IPS-18c (cell line): ENCODE measurements around the gene SLC28A1.

Experiments
- H3K4me3 ChIP-seq: 2 replicates; pipeline ENCODE4 v1.7.0; 2013; ENCODE audit warnings: low read depth, mild to moderate bottlenecking, low read length, moderate library complexity; ENCODE audit not compliant: insufficient read depth
- H3K9me3 ChIP-seq: one replicate; pipeline ENCODE4 v1.6.1; 2013; ENCODE audit warnings: mild to moderate bottlenecking, low read length, moderate library complexity; ENCODE audit not compliant: control insufficient read depth, insufficient read depth

The SLC28A1 gene

DNA sequence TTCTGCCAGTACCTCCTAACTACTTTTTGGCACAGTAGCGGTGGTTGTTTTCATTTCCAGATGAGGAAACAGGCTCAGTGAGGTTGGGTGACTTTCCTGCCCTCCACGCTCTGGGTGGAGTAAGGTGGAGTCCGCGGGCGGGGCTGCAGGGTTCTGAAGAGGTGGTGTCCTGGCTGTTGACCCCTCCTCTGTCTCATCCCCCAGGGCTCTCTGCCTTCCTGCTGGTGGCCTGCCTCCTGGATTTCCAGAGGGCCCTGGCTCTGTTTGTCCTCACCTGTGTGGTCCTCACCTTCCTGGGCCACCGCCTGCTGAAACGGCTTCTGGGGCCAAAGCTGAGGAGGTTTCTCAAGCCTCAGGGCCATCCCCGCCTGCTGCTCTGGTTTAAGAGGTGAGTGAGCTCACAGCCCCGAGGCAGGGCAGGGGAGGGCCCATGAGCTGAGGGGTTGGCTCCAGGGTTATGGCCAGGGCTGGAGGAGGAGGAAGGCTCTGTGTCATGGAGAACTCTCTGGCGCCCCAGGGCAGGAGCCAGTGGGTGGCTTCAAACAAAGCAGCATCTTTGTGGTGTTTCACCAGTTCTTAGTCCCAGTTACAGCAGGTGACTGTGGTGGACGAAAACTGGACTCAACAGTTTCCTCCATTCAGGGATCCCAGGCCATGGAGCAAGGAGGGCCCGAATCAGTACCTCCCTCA lies 10.4 kb downstream of the SLC28A1 start:
- no peaks in the 10 kb centered on the region for H3K9me3 ChIP-seq
- no peak overlapping the region for H3K4me3 ChIP-seq

DNA sequence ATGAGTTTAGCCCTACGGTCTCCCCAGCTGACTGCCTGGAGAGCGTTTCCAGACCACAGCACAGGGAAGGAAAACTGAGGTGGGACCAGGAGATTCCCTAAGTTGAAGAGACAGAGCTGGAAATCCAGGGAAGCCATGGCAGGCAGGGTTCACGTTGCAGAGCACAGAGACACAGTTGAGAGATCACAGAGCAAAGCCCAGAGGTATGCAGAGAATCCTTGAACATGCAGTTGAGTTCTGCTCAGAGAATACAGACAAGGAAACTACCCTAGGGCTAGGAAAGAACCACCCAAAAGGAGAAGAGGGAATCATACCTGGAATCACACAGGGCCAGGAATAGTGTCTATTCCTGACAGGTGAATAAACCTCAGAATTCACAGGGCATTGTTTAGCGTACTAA lies 14.3 kb downstream of the SLC28A1 start:
- Histone ChIP-seq H3K4me3 (no peak overlapping the region), H3K9me3 (peaks cover 2% of the 10 kb centered on the region)

DNA sequence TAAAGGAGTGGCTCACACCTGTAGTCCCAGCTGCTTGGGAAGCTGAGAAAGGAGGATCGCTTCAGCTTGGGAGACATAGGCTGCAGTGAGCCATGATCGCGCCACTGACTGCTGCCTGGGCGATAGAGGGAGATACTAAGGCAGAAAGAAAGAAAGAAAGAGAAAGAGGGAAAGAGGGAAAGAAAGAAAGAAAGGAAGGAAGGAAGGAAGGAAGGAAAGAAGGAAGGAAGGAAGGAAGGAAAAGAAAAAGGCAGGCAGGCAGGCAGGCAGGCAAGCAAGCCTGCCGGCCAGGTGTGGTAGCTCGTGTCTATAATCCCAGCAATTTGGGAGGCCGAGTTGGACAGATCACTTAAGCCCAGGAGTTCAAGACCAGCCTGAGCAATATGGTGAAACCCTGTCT lies 15.3 kb downstream of the SLC28A1 start:
- H3K9me3 ChIP-seq: peaks cover 2% of the 10 kb centered on the region
- no peak overlapping the region for H3K4me3 ChIP-seq

DNA sequence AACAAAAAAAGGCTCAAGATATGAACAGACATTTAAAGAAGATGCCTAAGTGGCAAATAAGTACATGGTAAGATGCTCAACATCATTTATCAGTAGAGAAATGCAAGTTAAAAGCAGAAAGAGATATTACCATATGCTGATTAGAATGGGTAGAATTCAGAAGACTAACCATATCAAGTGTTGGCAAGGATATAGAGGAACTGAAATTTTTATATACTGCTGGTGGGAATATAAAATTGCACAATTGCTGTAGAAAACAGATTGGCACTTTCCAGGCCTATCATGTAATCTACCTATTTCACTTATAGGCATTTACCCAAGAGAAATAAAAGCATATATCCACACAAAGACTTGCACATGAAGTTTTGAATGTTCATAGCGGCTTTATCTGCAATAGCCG lies 17.1 kb downstream of the SLC28A1 start:
- Histone ChIP-seq H3K4me3 (no peak overlapping the region), H3K9me3 (peaks cover 2% of the 10 kb centered on the region)

DNA sequence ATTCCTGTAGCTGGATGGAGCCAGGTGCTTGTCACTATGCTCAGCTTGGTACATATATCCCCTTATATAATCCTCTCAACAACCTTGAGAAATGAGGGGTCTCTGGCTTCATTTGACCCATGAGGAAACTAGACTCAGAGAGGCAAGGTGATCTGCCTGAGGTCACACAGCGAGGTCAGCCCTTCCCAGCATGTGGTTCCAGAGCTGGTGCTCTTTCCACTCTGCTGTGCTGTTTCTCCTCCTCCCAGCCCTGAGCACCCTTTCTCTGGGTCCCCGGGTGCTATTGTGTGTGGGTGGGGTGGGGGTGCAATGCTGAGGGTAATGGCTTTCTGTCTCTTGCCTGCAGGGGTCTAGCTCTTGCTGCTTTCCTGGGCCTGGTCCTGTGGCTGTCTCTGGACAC lies 19.3 kb downstream of the SLC28A1 start:
- Histone ChIP-seq H3K9me3 (peaks cover 2% of the 10 kb centered on the region), H3K4me3 (no peak overlapping the region)

DNA sequence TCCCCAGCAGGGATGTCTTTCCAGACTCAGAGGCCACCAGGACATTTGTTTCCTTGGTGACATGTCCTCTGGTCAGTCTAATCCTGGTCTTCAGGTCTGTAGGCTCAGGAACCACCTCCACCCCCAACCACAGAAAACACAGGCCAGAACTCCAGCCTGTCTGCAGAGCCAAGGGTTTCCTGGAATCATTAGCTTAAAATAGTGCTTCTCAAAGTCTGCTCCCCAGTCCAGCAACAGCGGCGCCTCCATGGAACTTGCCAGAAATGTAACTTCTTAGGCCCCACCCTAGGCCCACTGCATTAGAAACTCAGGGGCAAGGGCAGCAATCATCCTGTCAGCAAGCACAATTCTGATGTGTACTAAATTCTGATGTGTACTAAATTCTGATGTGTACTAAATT lies 20.0 kb downstream of the SLC28A1 start:
- H3K9me3 ChIP-seq: peaks cover 2% of the 10 kb centered on the region
- H3K4me3 ChIP-seq: no peak overlapping the region

DNA sequence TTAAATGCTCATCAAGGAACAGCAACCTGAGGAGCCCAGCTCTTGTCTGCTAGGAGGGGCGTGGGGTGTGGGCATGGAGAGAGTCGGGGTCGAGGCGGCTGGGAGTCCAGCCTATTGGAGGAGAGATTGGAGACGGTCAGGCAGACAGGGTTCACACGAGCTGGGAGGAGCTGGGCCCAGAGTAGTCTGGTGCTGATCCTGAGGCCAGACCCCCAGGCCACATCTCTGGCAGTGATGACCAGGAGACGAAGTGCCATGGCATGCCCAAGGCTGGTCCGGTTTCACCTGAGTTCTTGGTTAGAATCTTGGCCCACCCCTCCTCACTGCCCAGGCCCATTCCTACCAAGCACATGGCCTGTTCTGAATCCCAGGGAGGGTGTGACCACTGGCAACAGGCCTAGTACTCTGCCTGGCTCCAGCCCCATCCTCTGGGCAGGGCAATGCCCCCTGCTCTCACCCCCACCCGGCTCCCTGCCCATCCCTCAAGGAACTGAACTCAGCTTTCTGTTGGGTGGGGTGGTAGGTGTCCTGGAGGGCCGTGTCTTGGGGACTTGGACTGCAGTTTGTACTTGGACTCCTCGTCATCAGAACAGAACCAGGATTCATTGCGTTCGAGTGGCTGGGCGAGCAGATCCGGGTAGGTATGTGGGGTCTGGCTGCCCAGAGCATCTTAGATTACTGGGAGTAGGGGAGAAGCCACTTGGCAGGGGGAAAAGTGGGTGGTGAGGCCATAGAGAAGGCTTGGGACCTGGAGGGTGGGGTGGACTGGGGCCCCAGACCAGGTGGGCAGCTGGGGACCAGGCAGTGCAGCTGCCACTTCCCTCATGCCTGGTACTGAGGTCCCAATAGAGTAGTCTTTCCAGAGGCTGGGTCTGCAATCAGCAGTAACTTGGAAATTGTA lies 20.8 kb downstream of the SLC28A1 start:
- Histone ChIP-seq H3K9me3 (peaks cover 2% of the 10 kb centered on the region), H3K4me3 (no peak overlapping the region)

DNA sequence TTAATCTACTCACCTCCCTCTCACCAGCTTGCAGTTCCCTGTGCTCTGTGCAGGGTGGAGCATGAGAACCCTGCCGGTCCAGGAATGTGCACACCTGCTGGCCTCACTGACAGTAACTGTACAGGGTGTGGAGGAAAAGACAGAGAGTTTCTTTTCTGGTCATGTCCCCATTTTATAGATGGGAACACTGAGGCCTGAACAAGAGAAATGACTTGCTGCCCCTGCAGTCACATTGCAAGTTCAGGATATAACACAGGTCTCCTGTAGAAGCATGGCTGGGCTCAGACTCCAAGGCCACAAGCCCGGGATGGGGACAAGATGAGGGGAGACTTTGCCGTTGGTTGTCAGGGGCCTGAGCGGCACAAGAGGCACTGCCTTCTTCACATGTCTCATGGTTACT lies 23.3 kb downstream of the SLC28A1 start:
- no peak overlapping the region for H3K4me3 ChIP-seq

DNA sequence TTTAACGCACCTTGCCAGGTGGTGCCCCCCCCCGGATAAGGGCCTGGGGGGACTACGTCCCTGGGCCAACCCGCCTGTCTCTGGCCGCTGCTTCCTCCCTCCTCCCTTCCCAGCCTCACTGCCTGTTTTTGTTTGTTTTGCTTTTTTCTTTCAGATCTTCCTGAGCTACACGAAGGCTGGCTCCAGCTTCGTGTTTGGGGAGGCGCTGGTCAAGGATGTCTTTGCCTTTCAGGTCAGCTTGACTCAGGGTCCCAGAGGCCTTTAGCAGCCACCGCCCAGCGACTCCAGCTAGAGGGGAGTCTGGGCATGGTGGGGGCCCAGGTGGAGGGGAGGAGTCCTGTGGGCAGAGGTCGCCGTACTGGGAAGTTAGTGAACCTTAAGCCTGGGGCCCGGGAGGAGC lies 24.1 kb downstream of the SLC28A1 start:
- Histone ChIP-seq H3K9me3 (peaks cover 4% of the 10 kb centered on the region), H3K4me3 (no peak overlapping the region)

More for the DNA sequence above, 23.3 kb downstream of the SLC28A1 start:
- H3K9me3 ChIP-seq: peaks cover 4% of the 10 kb centered on the region

DNA sequence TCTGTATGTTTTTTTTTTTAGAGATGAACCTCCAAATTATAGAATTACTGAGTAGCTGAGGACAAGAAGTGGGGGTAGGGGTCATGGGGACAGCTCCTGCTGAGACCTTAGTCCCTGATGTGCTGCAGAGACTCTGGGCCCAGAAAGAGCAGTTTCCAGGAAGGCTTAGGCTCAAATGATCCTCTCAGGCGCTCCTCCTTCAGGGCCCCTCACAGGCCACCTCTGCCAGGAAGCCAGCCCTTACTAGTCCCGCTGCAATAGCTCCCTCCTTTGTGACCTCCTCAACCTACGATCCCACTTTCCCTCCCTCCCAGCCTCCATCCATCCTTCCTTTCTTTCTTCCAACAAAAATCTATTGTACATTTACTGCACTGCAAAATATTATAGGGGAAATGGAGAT lies 24.6 kb downstream of the SLC28A1 start:
- H3K4me3 ChIP-seq: no peak overlapping the region
- H3K9me3 ChIP-seq: peaks cover 4% of the 10 kb centered on the region

DNA sequence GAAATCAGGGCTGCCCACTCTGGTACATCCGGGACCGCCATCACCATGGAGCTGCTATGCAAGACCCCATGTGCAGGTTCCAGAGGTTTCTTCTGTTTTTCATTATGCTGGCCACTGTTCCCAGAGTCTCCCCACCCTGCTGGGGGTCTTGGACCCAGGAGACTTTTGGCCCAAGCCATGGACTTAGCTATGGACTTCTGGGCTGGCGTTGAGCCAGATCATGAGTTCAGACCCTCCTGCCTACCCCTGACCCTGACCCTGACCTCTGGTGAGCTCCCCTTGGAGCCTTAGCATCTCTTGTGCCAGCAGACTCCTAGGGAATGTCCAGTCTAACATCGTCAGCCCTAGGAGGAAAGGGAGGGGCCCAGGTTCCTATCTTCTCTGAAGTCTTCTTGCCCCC lies 25.3 kb downstream of the SLC28A1 start:
- Histone ChIP-seq H3K9me3 (peaks cover 6% of the 10 kb centered on the region), H3K4me3 (no peak overlapping the region)

DNA sequence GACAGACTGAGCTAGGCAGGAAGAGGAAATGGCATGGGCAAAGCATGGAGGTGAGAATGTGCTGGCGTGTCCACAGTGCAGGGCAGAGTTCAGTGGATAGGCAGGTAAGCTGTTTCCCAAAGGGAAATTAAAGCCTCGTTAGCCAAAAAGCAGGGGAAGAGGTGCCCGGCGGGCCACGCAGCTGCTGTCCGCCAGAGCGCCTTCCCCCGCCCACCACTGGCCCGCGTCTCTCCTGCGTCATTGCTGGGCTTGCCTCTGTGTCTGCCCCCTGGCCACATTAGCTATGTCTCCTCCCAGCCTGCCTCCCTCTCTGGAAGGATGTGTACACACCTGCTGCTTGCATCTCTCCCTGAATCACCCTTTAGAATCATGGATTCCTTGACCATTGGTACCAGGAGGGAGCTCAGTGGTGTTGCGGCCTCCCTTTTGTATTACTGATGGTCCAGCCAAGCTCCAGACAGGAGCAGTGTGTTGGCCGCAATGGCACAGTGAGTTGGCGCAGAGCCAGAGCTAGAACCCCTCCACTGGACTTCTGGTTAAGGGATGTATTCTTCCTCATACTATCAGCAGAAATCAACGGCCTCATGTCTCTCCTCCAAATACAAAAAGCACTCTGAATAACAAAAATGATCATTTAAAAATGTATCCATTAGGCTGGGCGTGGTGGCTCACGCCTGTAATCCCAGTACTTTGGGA lies 26.6 kb downstream of the SLC28A1 start:
- peaks cover 6% of the 10 kb centered on the region for H3K9me3 ChIP-seq
- no peak overlapping the region for H3K4me3 ChIP-seq

DNA sequence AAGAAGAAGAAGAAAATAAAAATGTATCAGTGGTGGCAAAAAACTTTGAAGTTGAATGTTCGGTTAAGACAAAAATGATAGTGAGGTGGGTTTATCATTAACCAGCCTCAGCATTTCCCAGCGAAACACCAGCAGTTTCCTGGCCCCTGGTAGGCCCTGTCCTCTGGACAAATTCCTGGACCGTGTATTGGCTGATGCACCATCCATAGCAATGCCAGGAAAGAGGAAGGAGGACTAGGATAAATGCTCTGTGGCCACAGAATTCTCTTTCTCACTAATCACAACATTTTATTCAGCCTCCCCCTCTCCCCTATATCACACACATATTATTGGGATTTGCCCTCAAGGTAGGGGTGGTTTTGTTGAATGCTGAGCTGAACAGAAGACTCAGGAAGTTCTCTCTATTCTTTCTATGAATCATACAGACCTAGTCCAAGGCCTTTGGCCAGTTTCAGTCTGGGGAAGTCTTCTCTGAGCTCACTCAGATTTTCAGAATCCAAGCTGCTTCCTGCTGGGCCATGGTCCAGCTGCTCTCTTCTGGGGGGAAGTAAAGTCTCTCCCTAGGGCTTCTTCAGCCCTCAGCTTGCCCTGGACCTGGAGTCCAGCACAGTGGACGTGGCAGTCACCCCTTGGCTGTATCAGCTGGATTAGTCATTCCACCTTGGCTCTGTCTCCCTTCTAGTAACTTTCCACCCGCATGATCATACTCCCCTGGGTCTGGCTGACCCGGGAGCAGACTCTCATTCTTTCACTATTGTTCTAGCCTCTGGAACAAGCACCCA lies 27.6 kb downstream of the SLC28A1 start:
- Histone ChIP-seq H3K9me3 (peaks cover 6% of the 10 kb centered on the region), H3K4me3 (no peak overlapping the region; the same call in 1 of the 2 replicates)

DNA sequence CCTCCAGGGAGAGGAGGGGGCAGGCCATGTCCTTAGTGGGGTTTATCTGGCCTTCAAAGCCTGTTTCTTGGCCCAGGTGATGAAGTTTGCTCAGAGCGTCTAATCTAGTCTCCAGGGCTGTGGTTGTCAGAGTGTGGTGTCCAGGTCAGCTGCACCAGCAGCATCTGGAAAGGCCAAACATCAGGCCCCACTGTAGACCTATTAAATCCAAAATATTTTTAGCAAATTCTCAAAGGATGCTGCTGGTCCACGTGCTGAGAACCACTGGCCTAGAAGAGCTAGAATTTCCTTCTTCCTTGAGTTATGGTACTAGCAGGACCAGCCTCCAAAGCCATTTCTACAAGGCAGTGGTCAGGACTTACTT lies 28.9 kb downstream of the SLC28A1 start:
- peaks cover 6% of the 10 kb centered on the region for H3K9me3 ChIP-seq
- no peak overlapping the region for H3K4me3 ChIP-seq

DNA sequence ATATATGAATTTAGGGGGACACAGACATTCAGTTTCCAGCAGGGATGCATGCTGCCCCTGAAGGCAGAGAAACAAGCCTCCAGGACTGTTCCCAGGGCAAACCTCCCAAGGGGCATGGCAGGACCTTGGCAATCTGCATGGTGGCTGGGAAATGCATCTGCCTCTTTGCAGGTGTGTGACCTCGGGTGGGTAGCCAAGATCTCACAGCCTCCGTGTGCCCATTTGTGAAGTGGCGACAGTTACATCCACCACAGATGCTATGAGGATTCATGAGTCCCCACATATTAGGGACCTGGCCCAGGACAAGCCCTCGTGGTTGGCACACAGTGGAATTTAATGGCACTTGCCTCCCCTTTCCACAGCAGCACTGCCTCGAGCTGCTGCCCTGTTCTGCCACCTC lies 29.9 kb downstream of the SLC28A1 start:
- Histone ChIP-seq H3K4me3 (no peak overlapping the region), H3K9me3 (peaks cover 6% of the 10 kb centered on the region)

DNA sequence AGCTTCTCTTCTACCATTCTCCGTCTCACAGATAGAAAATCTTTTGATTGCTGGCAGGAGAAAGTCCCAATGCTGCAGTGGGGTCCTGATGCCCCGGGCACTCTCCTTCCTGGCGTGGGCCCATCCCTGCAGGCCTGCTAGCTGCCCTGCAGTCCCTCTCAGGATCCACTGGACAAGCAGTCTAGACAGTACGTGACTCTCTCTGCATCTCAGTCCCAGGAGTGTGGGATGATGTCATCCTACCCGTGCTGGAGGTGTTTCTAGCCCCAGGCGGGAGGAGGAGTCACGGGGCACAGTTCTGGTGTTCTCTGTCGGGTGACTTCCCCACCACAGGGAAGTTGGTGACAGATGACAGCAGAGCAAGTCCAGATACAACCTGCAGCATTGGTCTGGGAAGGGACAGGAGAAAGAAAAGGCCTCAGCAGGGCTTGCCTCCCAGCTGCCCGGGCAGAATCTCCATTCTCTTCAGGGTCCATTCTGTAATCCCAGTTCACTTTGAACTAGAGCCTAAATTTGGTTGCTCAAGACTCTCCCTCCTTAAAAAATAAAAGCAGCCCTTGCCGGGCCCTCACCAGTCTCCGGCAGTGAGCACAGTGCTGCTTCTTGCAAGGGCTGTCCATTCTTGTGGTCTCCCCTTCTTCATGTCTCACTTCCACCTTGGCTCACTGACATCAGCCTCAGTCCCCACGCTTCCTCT lies 30.6 kb downstream of the SLC28A1 start:
- H3K9me3 ChIP-seq: peaks cover 6% of the 10 kb centered on the region
- no peak overlapping the region for H3K4me3 ChIP-seq

DNA sequence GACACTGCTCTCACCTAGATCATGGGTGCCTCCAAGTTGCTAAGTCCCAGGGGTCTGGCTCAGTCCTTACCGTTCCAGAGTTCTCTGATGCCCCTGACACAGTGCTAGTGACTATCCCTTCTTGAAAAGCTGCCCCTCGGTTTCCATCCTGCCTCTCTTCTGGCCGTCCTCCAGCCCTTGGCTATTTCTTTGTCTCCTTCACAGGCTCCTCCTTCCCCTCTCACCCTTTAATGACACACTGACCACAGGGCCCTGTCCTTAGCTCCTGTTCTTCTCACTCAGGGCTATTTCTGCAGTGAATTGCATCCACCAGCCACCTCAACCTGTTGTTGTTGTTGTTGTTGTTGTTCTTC lies 31.1 kb downstream of the SLC28A1 start:
- H3K4me3 ChIP-seq: no peak overlapping the region
- H3K9me3 ChIP-seq: peaks cover 5% of the 10 kb centered on the region
